Left ventricle myocardium inferior (tissue), 1 donor: Measurements from ENCODE around the gene SCIN. TPM values are rescaled to one million over a fixed set of nuclear protein-coding genes. Genes with fewer than 3 reads are reported as not detected.
A peak's percentile ranks its signal among the peaks of the same experiment; 100 is the strongest.

ENCODE experiments used
- DNase-seq: peaks from one replicate; pipeline ENCODE4 v3.0.0-alpha.2; 2020
- H3K27ac ChIP-seq: fragments of 200-600 bp; replicated peaks from 2 replicates; pipeline ENCODE4 v1.8.0; 2021
- H3K27me3 ChIP-seq: fragments of 200-600 bp; 2 replicates; pipeline ENCODE4 v1.8.0; 2021; ENCODE audit warnings: low read depth
- H3K36me3 ChIP-seq: fragments of 200-600 bp; 2 replicates; pipeline ENCODE4 v1.8.0; 2021
- H3K4me1 ChIP-seq: fragments of 200-600 bp; 2 replicates; pipeline ENCODE4 v1.8.0; 2021
- H3K4me3 ChIP-seq: fragments of 200-600 bp; 2 replicates; pipeline ENCODE4 v1.8.0; 2021; ENCODE audit warnings: mild to moderate bottlenecking, moderate library complexity
- H3K9me3 ChIP-seq: fragments of 200-600 bp; replicated peaks from 2 replicates; pipeline ENCODE4 v1.8.0; 2021
- CTCF ChIP-seq: fragments of 200-600 bp; IDR thresholded peaks from 2 replicates; pipeline ENCODE4 v1.8.0; 2021; ENCODE audit warnings: antibody characterized with exemption, mild to moderate bottlenecking, borderline replicate concordance
- intact Hi-C: fragments of 100-400 bp; cut with micrococcal nuclease; formaldehyde crosslinking; loops from one replicate; pipeline ENCODE4 v1.11.0; 2022
- total RNA-seq: library from RNA; stranded (reverse); fragmentation: NEBNext Ultra II Directional; extraction: Animal tissue kit (Norgen Biotek cat#: 25700); gene quantifications from one replicate; pipeline ENCODE4 v1.2.1, GENCODE V29; 2021
- donor health status: DM: no; HTN: yes; CAD: no; lungs with severe emphysema.

Gene SCIN
- total RNA-seq, 1 donor from 2014 or later, result not detected

DNA sequence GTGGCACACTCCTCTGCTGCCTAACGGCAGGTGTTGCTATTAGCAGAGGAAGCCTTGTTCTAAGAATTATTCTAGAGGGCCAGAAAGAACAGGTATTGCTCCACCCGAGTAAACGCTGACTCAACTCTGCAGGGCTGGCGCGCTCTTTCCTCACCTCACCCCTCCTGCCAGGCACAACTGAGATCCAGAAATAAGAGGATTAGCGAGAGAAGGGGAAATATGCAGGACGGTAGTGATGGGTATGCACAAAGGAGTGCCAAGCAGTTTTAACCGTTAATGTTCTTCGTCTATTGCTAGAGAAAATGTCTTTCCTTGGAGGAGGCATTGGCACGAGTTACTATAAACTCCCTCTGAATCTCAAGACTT is 369 bp upstream of the SCIN start:
- Histone ChIP-seq H3K36me3 (no peaks in the 10 kb centered on the region), H3K9me3 (no peaks in the 10 kb centered on the region), H3K27me3 (peaks cover 53% of the 10 kb centered on the region), H3K4me1 (peaks cover 12% of the 10 kb centered on the region), H3K27ac (no peak overlapping the region), H3K4me3 (peak overlapping the region; percentile 60)
- intact Hi-C loops, result no loop called here
- no peak for TF ChIP-seq CTCF
- no peak for DNase-seq

DNA sequence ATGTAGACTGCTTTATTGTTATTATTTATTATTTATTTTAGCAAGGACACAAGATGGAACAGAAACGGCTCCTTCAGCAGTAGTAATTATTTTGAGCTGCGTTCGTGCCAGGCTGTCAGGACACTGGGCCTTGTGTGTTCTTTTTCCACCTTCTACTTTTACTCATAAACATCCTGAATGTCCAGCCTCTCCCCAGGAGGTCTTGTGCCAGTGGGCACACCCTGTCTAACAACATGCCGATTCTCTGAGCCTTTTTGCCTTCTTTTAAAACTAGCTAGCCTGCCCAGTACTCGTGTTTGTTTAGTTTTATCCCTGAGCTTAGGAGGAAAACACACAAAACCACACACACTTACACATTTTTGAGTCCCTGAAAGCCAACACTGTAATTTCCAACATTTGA is 1.2 kb downstream of the SCIN start:
- no peaks in the 10 kb centered on the region for H3K9me3 ChIP-seq
- H3K27me3 ChIP-seq, result peaks cover 53% of the 10 kb centered on the region
- TF ChIP-seq CTCF, result no peak
- no peak overlapping the region for H3K27ac ChIP-seq
- DNase-seq, result no peak
- intact Hi-C loops, result no loop called here
- H3K4me3 ChIP-seq, result no peak overlapping the region
- peaks cover 12% of the 10 kb centered on the region for H3K4me1 ChIP-seq
- H3K36me3 ChIP-seq, result no peaks in the 10 kb centered on the region

DNA sequence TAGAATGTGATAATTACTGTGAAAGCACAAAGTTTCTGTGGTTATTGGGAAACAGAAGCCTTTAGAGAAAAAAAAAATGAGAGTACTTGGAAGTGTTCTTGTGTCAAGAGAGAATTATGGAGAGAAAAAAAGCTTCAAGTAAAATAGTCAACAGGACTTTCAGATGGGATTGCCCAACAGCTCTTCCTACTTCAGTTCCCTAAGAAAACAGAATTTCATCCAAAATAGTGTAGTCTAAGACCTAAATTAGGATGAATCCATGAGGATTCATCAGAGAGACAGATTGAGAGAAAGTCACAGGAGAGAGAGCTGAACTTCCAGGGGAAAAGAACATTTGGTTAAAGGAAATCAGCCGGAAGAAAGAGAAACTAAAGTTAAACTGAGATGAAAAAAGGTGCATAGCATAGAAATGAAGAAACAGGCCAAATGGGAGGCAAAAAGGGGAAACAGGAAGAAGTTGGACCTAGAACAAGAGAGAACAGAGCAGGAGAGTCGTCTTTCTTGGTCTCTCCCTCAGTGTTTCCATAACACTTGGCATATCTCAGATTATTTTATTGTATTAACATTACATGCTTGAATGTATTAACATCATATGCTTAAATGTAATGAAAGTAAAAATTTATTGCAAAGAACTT is 2.5 kb downstream of the SCIN start:
- H3K4me1 ChIP-seq, result peaks cover 12% of the 10 kb centered on the region
- no peaks in the 10 kb centered on the region for H3K36me3 ChIP-seq
- peaks cover 43% of the 10 kb centered on the region for H3K27me3 ChIP-seq
- no peak for DNase-seq
- no peaks in the 10 kb centered on the region for H3K9me3 ChIP-seq
- no peak for TF ChIP-seq CTCF
- intact Hi-C loops, result no loop called here
- H3K27ac ChIP-seq, result no peak overlapping the region
- no peak overlapping the region for H3K4me3 ChIP-seq

DNA sequence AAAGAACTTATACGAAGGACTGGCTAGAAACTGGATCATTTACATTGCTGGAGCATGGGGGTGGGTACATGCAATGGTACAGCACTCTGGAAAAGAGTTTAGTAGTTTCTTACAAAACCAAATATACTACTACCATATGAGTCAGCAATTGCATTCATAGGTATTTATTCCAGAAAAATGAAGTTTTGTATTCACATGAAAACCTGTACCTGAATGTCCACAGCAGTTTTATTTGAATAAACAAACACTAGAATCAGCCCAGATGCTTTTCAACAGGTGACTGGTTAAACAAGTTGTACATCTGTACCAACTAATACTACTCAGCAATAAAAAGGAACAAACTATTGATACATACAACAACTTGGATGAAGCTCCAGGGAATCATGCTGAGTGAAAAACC is 3.4 kb downstream of the SCIN start:
- no peak for TF ChIP-seq CTCF

GRCh38 chr7:12578930-12579640 is 8.6 kb downstream of the SCIN start:
- Histone ChIP-seq H3K27ac (no peak overlapping the region), H3K36me3 (no peaks in the 10 kb centered on the region), H3K9me3 (no peaks in the 10 kb centered on the region), H3K4me3 (no peak overlapping the region), H3K4me1 (no peaks in the 10 kb centered on the region), H3K27me3 (no peaks in the 10 kb centered on the region)
- intact Hi-C loops, result no loop called here
- DNase-seq, result no peak
- TF ChIP-seq CTCF, result no peak

More for the DNA sequence above, 3.4 kb downstream of the SCIN start:
- intact Hi-C loops, result no loop called here
- Histone ChIP-seq H3K27me3 (peaks cover 35% of the 10 kb centered on the region), H3K36me3 (no peaks in the 10 kb centered on the region), H3K4me3 (no peak overlapping the region), H3K27ac (no peak overlapping the region), H3K9me3 (no peaks in the 10 kb centered on the region), H3K4me1 (peaks cover 12% of the 10 kb centered on the region)
- no peak for DNase-seq
